ENCODE data around the gene SLC13A3. TPM values are rescaled to one million over a fixed set of nuclear protein-coding genes. Genes with fewer than 3 reads are reported as not detected.

The SLC13A3 gene
- total RNA-seq, 1 experiment from 2014 or later, result 9.1 TPM

GRCh38 chr20:46642969-46643343 is 8.3 kb downstream of the SLC13A3 start:
- Histone ChIP-seq H3K27me3 (ENCODE audit: insufficient read depth, low read depth) (no peaks in the 10 kb centered on the region), H3K27ac (no peak overlapping the region), H3K4me1 (replicated peaks; ENCODE audit: insufficient read depth) (no peaks in the 10 kb centered on the region), H3K79me2 (ENCODE audit: low read depth) (no peaks in the 10 kb centered on the region), H2AFZ (no peak overlapping the region), H4K20me1 (ENCODE audit: insufficient read depth) (no peaks in the 10 kb centered on the region), H3K36me3 (ENCODE audit: low read depth) (no peaks in the 10 kb centered on the region), H3K4me3 (no peak overlapping the region), H3K9me3 (ENCODE audit: insufficient read depth, low read depth) (no peaks in the 10 kb centered on the region), H3K4me2 (no peak overlapping the region), H3F3A (ENCODE audit: insufficient read depth, low read depth) (no peaks in the 10 kb centered on the region), H3K9me2 (ENCODE audit: insufficient read depth) (no peaks in the 10 kb centered on the region)
- intact Hi-C loops (cut with micrococcal nuclease; ENCODE audit: unreplicated experiment), result no loop called here
- POLR2A ChIA-PET (ENCODE audit: unreplicated experiment), result no interaction called here
- BruUV-seq (replicated peaks), result no TSS peak
- DNase-seq, result no peak
- no peak for TF ChIP-seq EZH2 (IDR thresholded peaks at IDR 0.05; ENCODE audit: low read depth)
- TF ChIP-seq, protein P1, sequence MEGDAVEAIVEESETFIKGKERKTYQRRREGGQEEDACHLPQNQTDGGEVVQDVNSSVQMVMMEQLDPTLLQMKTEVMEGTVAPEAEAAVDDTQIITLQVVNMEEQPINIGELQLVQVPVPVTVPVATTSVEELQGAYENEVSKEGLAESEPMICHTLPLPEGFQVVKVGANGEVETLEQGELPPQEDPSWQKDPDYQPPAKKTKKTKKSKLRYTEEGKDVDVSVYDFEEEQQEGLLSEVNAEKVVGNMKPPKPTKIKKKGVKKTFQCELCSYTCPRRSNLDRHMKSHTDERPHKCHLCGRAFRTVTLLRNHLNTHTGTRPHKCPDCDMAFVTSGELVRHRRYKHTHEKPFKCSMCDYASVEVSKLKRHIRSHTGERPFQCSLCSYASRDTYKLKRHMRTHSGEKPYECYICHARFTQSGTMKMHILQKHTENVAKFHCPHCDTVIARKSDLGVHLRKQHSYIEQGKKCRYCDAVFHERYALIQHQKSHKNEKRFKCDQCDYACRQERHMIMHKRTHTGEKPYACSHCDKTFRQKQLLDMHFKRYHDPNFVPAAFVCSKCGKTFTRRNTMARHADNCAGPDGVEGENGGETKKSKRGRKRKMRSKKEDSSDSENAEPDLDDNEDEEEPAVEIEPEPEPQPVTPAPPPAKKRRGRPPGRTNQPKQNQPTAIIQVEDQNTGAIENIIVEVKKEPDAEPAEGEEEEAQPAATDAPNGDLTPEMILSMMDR (conservative IDR thresholded peaks at IDR 0.05), result no peak
- CTCF ChIA-PET, result interaction anchor here (0.6 kb wide), 1 partner anchor 64 kb away, joined by 4 read pairs; no protein-coding TSS in a partner anchor

- Histone ChIP-seq H3F3A (ENCODE audit: insufficient read depth, low read depth) (no peaks in the 10 kb centered on the region), H3K4me3 (no peak overlapping the region), H3K4me1 (replicated peaks; ENCODE audit: insufficient read depth) (no peaks in the 10 kb centered on the region), H2AFZ (no peak overlapping the region), H4K20me1 (ENCODE audit: insufficient read depth) (no peaks in the 10 kb centered on the region), H3K9me2 (ENCODE audit: insufficient read depth) (no peaks in the 10 kb centered on the region), H3K36me3 (ENCODE audit: low read depth) (no peaks in the 10 kb centered on the region), H3K79me2 (ENCODE audit: low read depth) (no peaks in the 10 kb centered on the region), H3K27ac (no peak overlapping the region), H3K4me2 (no peak overlapping the region), H3K9me3 (ENCODE audit: insufficient read depth, low read depth) (no peaks in the 10 kb centered on the region), H3K27me3 (ENCODE audit: insufficient read depth, low read depth) (no peaks in the 10 kb centered on the region)
- no TSS peak for BruUV-seq (replicated peaks)
- intact Hi-C loops (cut with micrococcal nuclease; ENCODE audit: unreplicated experiment), result no loop called here
- TF ChIP-seq, protein P1 (conservative IDR thresholded peaks at IDR 0.05), result no peak
- no peak for TF ChIP-seq EZH2 (IDR thresholded peaks at IDR 0.05; ENCODE audit: low read depth)
- ChIA-PET CTCF (no interaction called here), POLR2A (ENCODE audit: unreplicated experiment) (no interaction called here)
- DNase-seq, result no peak
These were observed 8.8 kb downstream of the SLC13A3 start for GRCh38 chr20:46642265-46642968.

DNA sequence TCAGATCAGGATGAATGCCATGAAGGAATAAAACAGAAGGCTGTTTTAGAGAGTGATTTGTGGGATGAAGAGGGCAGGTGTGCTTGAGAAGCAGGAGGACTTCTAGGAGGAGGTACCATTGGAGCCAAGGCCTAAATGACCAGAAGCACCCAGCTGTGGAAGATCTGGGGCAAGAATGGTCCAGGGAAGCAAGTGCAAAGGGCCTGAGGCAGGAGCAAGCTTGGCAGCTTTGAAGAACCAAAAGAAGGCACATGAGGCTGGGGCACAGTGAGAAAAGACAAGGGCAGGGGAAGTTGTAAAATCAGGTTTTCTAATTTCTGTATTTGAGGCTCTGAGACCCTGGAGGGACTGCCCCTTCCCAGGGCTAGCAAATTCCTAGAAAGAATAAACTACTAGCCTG is 9.8 kb downstream of the SLC13A3 start:
- Histone ChIP-seq H3K9me2 (ENCODE audit: insufficient read depth) (no peaks in the 10 kb centered on the region), H3K27me3 (ENCODE audit: insufficient read depth, low read depth) (no peaks in the 10 kb centered on the region), H3K4me2 (no peak overlapping the region), H3K27ac (no peak overlapping the region), H3K4me3 (no peak overlapping the region), H3K79me2 (ENCODE audit: low read depth) (no peaks in the 10 kb centered on the region), H2AFZ (no peak overlapping the region), H4K20me1 (ENCODE audit: insufficient read depth) (no peaks in the 10 kb centered on the region), H3K4me1 (replicated peaks; ENCODE audit: insufficient read depth) (peaks cover 1% of the 10 kb centered on the region), H3K9me3 (ENCODE audit: insufficient read depth, low read depth) (no peaks in the 10 kb centered on the region), H3K36me3 (ENCODE audit: low read depth) (no peaks in the 10 kb centered on the region), H3F3A (ENCODE audit: insufficient read depth, low read depth) (no peaks in the 10 kb centered on the region)
- DNase-seq, result no peak
- ChIA-PET POLR2A (ENCODE audit: unreplicated experiment) (no interaction called here), CTCF (no interaction called here)
- BruUV-seq (replicated peaks), result no TSS peak
- no peak for TF ChIP-seq EZH2 (IDR thresholded peaks at IDR 0.05; ENCODE audit: low read depth)
- TF ChIP-seq, protein P1 (conservative IDR thresholded peaks at IDR 0.05), result no peak
- intact Hi-C loops (cut with micrococcal nuclease; ENCODE audit: unreplicated experiment), result no loop called here

Data from PC-9 (cell line).